Left ventricle myocardium inferior (tissue), 1 donor: ENCODE measurements around the gene ZNF556. TPM values are rescaled to one million over a fixed set of nuclear protein-coding genes. Genes with fewer than 3 reads are reported as not detected.
A peak's percentile ranks its signal among the peaks of the same experiment; 100 is the strongest.

Experiments used
- DNase-seq: peaks from one replicate; pipeline ENCODE4 v3.0.0-alpha.2; 2020
- H3K27ac ChIP-seq: fragments of 200-600 bp; replicated peaks from 2 replicates; pipeline ENCODE4 v1.8.0; 2021
- H3K27me3 ChIP-seq: fragments of 200-600 bp; 2 replicates; pipeline ENCODE4 v1.8.0; 2021; ENCODE audit warnings: low read depth
- H3K36me3 ChIP-seq: fragments of 200-600 bp; 2 replicates; pipeline ENCODE4 v1.8.0; 2021
- H3K4me1 ChIP-seq: fragments of 200-600 bp; 2 replicates; pipeline ENCODE4 v1.8.0; 2021
- H3K4me3 ChIP-seq: fragments of 200-600 bp; 2 replicates; pipeline ENCODE4 v1.8.0; 2021; ENCODE audit warnings: mild to moderate bottlenecking, moderate library complexity
- H3K9me3 ChIP-seq: fragments of 200-600 bp; replicated peaks from 2 replicates; pipeline ENCODE4 v1.8.0; 2021
- intact Hi-C: fragments of 100-400 bp; cut with micrococcal nuclease; formaldehyde crosslinking; loops from one replicate; pipeline ENCODE4 v1.11.0; 2022
- long read RNA-seq: library from polyadenylated mRNA; unstranded; transcript quantifications from one replicate; pipeline ENCODE4 v2.0.0, GENCODE V29; 2021
- total RNA-seq: library from RNA; stranded (reverse); fragmentation: NEBNext Ultra II Directional; extraction: Animal tissue kit (Norgen Biotek cat#: 25700); gene quantifications from one replicate; pipeline ENCODE4 v1.2.1, GENCODE V29; 2021
- TF ChIP-seq, protein P1 (sequence below): fragments of 200-600 bp; IDR thresholded peaks from 2 replicates; pipeline ENCODE4 v1.8.0; 2021; ENCODE audit warnings: antibody characterized with exemption, mild to moderate bottlenecking, borderline replicate concordance
- donor health status: DM: no; HTN: yes; CAD: no; lungs with severe emphysema.

The ZNF556 gene
- total RNA-seq: not detected
- long read RNA-seq: 0 reads

DNA sequence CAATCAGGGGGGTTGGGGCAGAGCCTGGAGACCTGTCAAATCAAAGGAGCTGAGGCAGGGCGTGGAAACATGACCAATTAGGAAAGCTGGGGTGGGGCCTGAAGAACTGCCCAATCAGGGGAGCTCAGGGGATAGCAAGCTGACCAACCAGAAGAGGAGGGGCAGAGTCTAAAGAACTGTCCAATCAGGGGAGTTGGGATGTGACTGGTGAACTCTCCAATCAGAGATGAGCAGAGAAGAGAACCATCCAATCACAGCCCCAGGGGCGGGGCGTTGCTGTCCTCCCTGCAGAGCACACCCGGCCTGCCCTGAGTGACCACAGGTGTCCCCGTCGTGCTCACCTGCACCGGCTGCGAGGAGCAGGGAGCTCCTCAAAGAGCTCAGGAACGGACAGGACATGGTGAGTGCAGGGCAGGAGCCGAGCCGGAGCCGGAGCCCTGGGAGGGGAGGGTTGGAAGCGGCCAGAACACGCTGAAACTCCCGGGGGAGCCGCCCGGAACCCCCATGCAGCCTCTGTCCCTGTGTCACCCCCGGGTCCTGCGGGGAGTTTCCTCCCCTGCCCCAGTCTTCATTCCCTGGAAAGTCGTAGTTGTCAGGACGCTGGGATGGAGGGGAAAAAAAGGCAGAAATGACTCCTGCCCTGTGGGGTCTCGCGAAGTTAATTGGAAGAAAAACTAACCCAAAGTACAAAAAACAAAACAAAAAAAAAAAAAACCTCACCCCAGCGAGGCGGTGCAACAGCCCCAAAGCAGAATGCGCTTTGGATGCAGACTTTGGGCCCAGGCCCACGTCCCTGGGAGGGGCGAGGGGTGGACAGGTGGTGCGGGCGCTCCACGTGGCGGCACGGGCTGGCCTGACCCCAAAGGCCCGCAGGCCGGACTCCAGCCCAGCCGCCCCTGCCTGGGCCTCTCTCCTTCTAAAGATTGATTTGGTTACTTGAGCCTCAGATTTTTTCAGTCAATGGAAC is at the start of gene ZNF556:
TSS of gene ZNF556 (plus strand) at position 311 of the 967 bp plus-strand sequence. CDS start at position 398, 87 bp downstream.
- intact Hi-C loops: no loop called here

DNA sequence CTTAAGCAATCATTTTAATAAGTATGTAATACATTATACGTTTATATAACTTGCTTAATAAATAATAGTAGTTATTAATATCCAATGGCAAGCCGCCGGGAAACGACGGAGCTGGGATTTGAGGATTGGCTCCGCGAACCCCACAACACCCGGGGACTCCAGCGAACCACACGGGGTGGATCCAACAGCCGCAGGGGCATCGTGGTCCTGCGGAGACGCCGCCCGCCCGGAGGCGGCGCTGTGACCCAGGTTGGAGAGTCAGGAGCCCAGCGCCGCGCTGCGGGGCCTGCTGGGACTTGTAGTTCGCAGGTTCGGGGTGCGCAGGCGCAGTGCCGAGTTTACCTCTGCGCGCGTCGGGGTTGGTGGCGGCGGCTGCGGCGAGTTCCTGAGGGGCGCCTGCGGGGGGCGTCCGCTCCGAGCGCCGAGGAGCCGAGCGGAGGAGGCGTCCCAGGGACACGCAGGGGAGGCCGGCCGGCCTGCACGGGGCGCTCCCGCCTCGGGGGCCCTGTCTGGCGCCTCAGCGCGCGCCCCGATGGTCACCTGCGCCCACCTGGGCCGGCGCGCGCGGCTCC is 47.5 kb upstream of the ZNF556 start, which contains the start of gene ZNF554:
TSS of gene ZNF554 (plus strand) at position 329 of the 572 bp plus-strand sequence. CDS start at position 533, 204 bp downstream.
- peak; percentile 98 for DNase-seq
- Histone ChIP-seq H3K4me3 (peak within 1 kb of the TSS; percentile 86), H3K4me1 (peaks cover 21% of the 10 kb centered on the region), H3K36me3 (peaks cover 10% of the 10 kb centered on the region), H3K27ac (peak within 1 kb of the TSS; percentile 77), H3K27me3 (no peaks in the 10 kb centered on the region), H3K9me3 (no peaks in the 10 kb centered on the region)
- intact Hi-C loops: no loop called here
- TF ChIP-seq, protein P1, sequence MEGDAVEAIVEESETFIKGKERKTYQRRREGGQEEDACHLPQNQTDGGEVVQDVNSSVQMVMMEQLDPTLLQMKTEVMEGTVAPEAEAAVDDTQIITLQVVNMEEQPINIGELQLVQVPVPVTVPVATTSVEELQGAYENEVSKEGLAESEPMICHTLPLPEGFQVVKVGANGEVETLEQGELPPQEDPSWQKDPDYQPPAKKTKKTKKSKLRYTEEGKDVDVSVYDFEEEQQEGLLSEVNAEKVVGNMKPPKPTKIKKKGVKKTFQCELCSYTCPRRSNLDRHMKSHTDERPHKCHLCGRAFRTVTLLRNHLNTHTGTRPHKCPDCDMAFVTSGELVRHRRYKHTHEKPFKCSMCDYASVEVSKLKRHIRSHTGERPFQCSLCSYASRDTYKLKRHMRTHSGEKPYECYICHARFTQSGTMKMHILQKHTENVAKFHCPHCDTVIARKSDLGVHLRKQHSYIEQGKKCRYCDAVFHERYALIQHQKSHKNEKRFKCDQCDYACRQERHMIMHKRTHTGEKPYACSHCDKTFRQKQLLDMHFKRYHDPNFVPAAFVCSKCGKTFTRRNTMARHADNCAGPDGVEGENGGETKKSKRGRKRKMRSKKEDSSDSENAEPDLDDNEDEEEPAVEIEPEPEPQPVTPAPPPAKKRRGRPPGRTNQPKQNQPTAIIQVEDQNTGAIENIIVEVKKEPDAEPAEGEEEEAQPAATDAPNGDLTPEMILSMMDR: peak; percentile 98

More for the DNA sequence above, at the start of gene ZNF556:
- Histone ChIP-seq H3K9me3 (no peaks in the 10 kb centered on the region), H3K27me3 (no peaks in the 10 kb centered on the region), H3K36me3 (no peaks in the 10 kb centered on the region), H3K27ac (no peak within 1 kb of the TSS), H3K4me1 (no peaks in the 10 kb centered on the region), H3K4me3 (no peak within 1 kb of the TSS)
- DNase-seq: no peak
- TF ChIP-seq, protein P1: no peak

DNA sequence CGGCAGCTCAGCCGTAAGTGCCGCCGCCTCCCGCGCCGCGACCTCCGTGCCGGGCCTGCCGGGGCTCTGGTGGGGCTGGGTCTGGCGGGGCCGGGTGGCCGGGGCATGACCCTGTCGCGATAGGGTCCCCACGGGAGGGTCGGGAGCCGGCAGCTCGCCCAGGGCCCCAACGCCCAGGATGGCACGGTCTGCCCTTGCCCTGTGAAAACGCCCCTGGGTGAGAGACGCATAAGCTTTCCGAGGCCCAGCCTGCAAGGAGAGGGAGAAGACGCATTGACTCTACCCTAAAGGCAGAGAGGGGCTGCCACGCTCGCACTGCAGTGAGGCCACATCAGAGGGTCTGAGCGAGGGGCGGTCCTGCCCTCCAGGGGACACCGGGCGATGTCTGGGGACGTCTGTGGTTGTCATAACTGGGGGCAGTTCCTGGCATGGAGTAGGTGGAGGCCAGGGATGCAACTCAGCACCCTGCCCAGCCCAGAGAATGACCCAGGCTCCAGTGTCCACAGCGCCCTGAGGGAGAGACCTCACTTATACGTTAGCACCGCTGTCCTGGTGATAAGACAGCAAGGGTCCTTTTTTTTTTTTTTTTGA is 46.9 kb upstream of the ZNF556 start:
- intact Hi-C loops: no loop called here
- Histone ChIP-seq H3K9me3 (no peaks in the 10 kb centered on the region), H3K4me3 (peak overlapping the region; percentile 86), H3K36me3 (peaks cover 10% of the 10 kb centered on the region), H3K4me1 (peaks cover 21% of the 10 kb centered on the region), H3K27me3 (no peaks in the 10 kb centered on the region), H3K27ac (peak overlapping the region; percentile 77)
- TF ChIP-seq, protein P1: no peak
- DNase-seq: no peak

DNA sequence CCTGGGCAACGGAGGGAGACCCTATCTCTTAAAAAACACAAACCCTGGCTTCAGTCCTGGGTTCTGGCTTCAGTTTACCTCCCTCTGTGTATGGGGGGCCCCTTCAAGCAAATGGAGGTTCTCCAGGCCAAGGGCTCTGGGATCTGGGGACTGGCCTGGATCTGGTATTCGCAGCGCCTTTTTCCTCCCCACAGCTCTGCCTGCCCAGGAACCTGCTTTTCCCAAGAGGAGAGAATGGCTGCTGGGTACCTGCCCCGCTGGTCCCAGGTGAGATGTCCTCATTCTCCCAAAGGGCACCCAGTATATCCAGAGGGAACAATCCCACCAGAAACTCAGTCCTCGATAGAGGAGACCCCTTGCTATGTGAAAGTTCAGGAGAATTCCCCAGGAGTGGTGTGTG is 44.3 kb upstream of the ZNF556 start:
- intact Hi-C loops: no loop called here
- TF ChIP-seq, protein P1: no peak
- H3K4me3 ChIP-seq: no peak overlapping the region
- H3K4me1 ChIP-seq: peaks cover 21% of the 10 kb centered on the region
- no peak for DNase-seq
- H3K9me3 ChIP-seq: peaks cover 7% of the 10 kb centered on the region
- H3K27me3 ChIP-seq: no peaks in the 10 kb centered on the region
- H3K36me3 ChIP-seq: peaks cover 28% of the 10 kb centered on the region
- no peak overlapping the region for H3K27ac ChIP-seq

DNA sequence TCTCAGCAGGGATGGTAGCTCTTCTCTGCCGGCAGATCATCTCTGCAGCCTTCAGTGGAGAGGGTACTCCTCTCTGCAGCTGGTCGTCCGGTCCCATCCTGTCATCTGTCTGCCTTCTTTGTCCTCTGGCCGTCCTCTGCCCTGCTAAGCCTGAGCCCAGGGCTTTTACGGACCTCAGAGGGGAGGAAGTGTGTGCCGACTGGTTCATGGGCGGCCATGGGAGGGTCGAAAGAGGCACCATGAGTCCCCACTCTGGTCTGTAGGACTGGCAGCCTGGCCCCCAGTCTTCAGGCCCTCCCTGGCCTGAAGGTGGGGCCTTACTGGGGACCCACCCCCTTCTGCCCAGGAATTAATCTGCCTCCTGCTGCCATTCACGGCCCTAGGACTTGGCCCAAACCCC is 43.5 kb upstream of the ZNF556 start:
- Histone ChIP-seq H3K4me1 (peaks cover 21% of the 10 kb centered on the region), H3K27me3 (no peaks in the 10 kb centered on the region), H3K27ac (no peak overlapping the region), H3K36me3 (peaks cover 36% of the 10 kb centered on the region), H3K4me3 (no peak overlapping the region), H3K9me3 (peaks cover 11% of the 10 kb centered on the region)
- intact Hi-C loops: no loop called here
- no peak for DNase-seq
- TF ChIP-seq, protein P1: no peak
